Stimulated activated CD4-positive, alpha-beta T cell treated with anti-CD3 and anti-CD28 coated beads, Interleukin-15, amount 100 ng/mL, for 48 hours (primary cell): Measurements from ENCODE around the gene RAMP3.

Experiments
- DNase-seq, 2 donors: peaks; one replicate each; pipeline ENCODE4 v3.0.0-alpha.2; 2020; ENCODE audit warnings: low read depth in 2 of 2

The RAMP3 gene

GRCh38 chr7:45178241-45179225 lies 20.9 kb downstream of the RAMP3 start:
- DNase-seq, result no peak

- no peak for DNase-seq
Observed at GRCh38 chr7:45179666-45180065, 22.1 kb downstream of the RAMP3 start.

GRCh38 chr7:45180084-45180986 lies 22.7 kb downstream of the RAMP3 start:
- DNase-seq, result no peak

DNA sequence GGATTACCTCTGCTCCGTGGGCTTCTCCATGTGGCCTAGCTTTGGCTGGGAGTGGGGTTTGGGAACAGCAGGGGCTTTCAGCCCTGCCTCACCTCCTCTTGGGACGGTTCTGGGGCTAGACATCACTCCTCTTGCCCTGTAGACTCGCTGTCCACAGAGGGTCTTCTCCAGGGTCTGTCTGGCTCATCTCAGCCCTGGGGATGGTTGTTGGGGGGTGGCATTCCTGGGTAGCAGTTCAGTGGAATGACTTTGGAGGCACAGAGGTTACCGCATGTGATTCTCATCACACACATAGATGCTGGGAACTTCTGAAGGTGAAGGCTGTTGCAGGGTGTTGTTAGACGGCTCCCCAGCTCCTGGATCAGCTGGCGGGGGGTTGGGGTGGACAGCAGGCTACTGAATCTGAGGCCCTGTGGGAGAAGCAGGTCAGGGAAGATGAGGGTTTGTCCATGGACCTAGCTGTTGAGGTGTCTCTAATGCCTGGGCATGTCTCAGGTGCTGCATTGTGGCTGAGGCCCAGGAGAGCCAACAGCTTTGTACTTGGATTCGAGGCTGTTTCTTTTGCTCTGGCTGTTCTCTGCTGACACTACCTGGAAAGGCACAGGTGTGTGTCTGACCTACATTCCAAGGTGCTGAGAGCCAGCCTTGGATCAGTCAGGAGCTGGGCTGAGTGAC lies 23.8 kb downstream of the RAMP3 start:
- DNase-seq, result no peak

GRCh38 chr7:45181991-45182855 lies 24.6 kb downstream of the RAMP3 start:
- no peak for DNase-seq

DNA sequence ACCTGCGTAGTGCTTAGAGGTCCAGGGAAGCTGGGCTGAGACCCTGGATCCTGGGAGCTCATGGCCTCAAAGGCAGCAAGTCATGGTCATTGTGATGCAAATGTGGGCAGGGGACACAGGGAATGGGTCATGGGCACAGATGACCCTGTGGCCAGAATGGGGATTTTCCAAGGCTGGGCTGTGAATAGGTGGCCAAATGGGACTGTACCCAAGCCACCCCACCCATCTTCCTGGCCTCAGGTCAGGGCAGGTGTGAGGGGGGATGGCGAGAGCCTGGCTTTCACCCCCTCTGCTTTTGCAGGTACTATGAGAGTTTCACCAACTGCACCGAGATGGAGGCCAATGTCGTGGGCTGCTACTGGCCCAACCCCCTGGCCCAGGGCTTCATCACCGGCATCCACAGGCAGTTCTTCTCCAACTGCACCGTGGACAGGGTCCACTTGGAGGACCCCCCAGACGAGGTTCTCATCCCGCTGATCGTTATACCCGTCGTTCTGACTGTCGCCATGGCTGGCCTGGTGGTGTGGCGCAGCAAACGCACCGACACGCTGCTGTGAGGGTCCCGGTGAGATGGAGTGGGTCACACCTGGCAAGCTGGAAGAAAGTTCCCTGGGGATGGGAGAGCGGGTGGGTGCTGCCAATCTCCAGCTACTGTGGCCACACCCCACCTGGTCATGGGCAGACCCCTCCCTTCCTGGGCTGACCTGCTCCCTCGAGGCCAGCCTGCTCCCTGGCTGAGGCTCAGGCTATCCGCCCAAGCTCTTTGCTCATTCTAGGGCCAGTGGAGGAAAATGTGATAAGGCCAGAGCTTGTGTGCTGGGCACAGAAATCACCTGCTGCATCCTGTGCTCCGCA lies 25.5 kb downstream of the RAMP3 start:
- DNase-seq, result no peak

DNA sequence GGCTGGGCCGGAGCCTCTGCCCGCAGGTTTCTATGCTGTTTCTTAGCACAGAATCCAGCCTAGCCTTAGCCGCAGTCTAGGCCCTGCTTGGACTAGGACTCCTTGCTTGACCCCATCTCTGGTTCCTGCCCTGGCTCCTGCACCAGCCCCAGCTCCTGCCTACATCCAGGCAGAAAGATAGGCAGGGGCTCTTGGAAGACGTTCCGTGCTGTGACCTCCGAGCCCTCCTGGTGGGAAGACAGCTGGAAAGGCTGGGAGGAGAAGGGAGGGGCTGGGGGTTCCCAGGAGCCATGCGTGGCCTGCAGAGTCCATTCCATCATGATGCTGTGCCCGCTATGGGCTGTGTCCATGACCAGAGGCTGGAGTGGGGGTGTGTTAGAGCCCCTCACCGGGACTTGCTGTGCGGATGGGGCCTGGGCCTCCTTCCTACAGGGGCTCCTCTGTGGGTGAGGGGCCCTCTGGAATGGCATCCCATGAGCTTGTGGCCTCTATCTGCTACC lies 26.2 kb downstream of the RAMP3 start:
- DNase-seq, result no peak

GRCh38 chr7:45184326-45185027 lies 26.9 kb downstream of the RAMP3 start:
- DNase-seq, result no peak

GRCh38 chr7:45185028-45185863 lies 27.7 kb downstream of the RAMP3 start:
- no peak for DNase-seq

GRCh38 chr7:45185864-45186250 lies 28.3 kb downstream of the RAMP3 start:
- DNase-seq, result no peak

DNA sequence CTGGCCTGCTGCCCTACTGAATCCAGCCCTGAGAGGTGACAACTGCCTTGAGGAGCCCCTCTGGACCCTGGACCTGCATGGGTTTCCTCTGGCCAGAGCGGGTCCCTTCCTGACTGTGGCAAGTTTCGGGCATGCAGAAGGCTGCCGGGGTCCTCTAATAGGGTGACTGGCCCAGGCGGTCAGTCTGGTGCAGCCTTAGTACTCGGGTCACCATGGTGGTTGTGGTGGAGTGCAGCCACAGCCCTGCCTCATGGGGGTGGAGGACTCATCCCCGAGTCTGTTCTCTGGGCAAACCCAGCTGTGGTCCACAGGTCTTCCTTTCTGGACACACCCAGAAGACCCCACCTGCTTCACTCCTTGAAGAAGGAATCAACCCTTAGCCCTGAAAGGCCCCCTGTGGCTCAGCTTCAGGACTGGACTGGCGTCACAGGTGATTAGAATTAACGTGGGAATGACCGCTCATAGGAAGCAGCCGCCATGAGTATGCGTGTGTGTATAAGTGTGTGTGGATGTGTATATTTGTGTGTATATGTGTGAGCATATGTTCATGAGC lies 28.7 kb downstream of the RAMP3 start:
- DNase-seq, result no peak

GRCh38 chr7:45187089-45187945 lies 29.7 kb downstream of the RAMP3 start:
- no peak for DNase-seq

DNA sequence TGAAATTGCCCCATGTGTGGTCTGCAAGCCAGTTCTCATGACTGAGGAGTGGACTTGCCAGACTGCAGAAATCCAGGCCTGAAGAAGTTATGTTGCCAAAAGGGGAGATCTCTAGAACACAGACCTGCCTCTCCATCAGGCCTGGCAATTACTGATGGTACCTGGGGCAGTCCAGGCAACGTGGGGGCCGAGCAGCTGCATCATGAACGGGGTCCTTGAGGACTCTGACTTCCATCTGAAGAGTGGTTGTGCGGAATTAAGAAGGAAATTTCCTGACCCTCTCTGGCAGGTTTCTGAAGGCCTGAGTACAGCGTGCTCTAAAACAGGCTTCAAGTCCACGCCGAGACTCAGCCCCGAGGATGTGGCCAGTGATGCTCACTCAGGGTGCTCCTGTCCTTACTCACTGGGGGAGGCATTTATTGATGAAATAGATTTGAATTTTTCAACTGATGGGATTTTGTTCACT lies 30.4 kb downstream of the RAMP3 start:
- no peak for DNase-seq

GRCh38 chr7:45188736-45189135 lies 31.1 kb downstream of the RAMP3 start:
- DNase-seq, result no peak

GRCh38 chr7:45189151-45189970 lies 31.8 kb downstream of the RAMP3 start:
- no peak for DNase-seq
